Activated T-helper 1 cell treated with anti-CD3 and anti-CD28 coated beads, Interleukin-2, amount 50 U/mL, for 16 hours (primary cell): ENCODE data around the gene ADAMTSL2.
A peak's percentile ranks its signal among the peaks of the same experiment; 100 is the strongest.

Experiments used
- DNase-seq, 2 donors: peaks; one replicate each; pipeline ENCODE4 v3.0.0-alpha.2; 2020; ENCODE audit warnings: low read depth in 1 of 2, low spot score in 1 of 2

The ADAMTSL2 gene

DNA sequence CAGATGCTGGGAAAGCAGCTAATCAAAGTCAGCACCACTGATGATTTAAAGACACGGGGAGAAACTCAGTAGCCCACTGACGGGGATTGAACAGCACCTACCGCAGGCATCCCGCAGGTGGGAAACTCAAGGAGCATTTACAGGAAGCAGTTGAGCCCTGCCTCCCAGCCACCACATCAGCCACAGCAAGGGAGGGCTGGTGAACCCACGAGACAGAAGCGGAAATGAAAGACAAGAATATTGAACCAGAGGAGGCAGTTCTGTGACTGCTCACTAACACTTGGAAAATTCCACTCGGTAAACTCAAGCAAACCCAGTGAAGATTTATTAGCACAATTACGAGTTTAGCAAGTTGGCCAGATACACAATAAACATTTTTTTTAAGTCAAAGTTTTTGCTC is 85.3 kb downstream of the ADAMTSL2 start:
- peak; percentile 14 to 18 for DNase-seq

DNA sequence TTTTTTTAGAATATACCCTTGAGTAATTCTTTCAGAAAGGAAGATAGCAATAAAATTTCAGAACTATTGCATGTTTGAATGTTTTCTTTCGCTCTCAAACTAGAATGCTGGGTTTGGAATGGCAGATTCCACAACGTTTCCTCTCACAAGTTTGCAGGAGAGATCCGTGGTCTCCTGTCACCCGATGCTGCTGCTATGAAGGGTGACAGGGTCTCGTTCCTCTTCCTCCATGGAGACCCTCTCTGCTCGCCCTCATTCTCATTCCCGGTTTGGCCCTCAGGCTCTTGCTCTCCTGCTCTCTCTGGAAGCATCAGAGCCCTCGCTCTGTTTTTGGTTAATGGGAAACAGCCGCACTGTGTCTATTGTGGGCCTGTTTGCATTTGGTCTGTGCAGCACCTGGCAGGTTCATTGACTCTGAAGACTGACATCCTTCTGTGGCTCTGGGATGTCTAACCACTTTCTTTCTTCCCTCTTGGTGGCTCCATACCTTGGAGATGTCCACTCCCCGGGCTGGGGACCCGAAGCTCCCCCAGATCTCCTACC is 87.3 kb downstream of the ADAMTSL2 start:
- no peak for DNase-seq

DNA sequence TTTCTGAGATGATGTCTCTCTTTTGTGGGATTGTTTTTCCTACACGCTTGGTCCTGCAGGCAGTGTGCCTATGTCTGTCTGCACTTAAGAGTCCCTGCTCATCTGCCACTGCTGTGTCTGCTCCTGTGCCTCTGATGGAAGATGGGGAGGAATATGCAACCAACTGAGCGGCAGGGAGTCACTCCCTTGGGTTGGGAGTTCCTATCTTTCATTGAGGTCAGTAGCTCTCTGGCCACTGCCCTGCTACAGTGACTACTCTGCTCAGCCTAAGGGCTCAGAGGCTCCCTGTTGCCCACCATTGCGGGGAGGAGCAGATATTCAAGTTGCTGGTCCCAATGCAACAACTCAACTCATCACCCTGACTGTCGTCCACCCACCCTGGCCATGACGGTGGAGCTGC is 88.1 kb downstream of the ADAMTSL2 start:
- DNase-seq, result no peak
